Activated CD8-positive, alpha-beta T cell treated with anti-CD3 and anti-CD28 coated beads, Interleukin-2, amount 10 ng/mL, durations not matched to agents 7 days and 5 days (primary cell): ENCODE data around the gene PPRC1. TPM values are rescaled to one million over a fixed set of nuclear protein-coding genes. Genes with fewer than 3 reads are reported as not detected.
A peak's percentile ranks its signal among the peaks of the same experiment; 100 is the strongest.

Source experiments
- ATAC-seq: fragments of 150-1000 bp; cut with Tn5 transposase; one replicate; pipeline ENCODE4 v1.10.0; 2021; ENCODE audit warnings: moderate library complexity
- CTCF ChIA-PET: fragments of 350-600 bp; sonication (Branson Sonifier 250); formaldehyde crosslinking; loops from one replicate; lab custom pipeline; 2021; ENCODE audit warnings: antibody characterized with exemption; lab: Charles Lee
- POLR2A ChIA-PET: fragments of 350-600 bp; sonication (Branson Sonifier 250); formaldehyde crosslinking; loops from one replicate; lab custom pipeline; 2021; ENCODE audit warnings: antibody characterized with exemption; lab: Charles Lee
- DNase-seq: peaks from one replicate; pipeline ENCODE4 v3.0.0-alpha.2; 2020
- H3K27ac Mint-ChIP-seq: one replicate; pipeline ENCODE4 v1.8.0; 2021; ENCODE audit warnings: mild to moderate bottlenecking, mixed read lengths
- H3K27me3 Mint-ChIP-seq: one replicate; pipeline ENCODE4 v1.8.0; 2021; ENCODE audit warnings: low read depth, mixed read lengths
- H3K36me3 Mint-ChIP-seq: one replicate; pipeline ENCODE4 v1.8.0; 2021; ENCODE audit warnings: low read depth, mixed read lengths
- H3K4me1 Mint-ChIP-seq: one replicate; pipeline ENCODE4 v1.8.0; 2021; ENCODE audit warnings: low read depth, mixed read lengths
- H3K4me3 Mint-ChIP-seq: one replicate; pipeline ENCODE4 v1.8.0; 2021; ENCODE audit warnings: mild to moderate bottlenecking, mixed read lengths
- H3K9me3 Mint-ChIP-seq: one replicate; pipeline ENCODE4 v1.8.0; 2022; ENCODE audit warnings: mixed read lengths; ENCODE audit not compliant: insufficient read depth
- total RNA-seq, 2 experiments: library from RNA; stranded (reverse); gene quantifications; one replicate each; pipeline ENCODE4 v1.2.3, GENCODE V29; 2021

Gene PPRC1
- 10 to 100 TPM; 56.5 to 58.9 TPM for total RNA-seq

GRCh38 chr10:102132563-102133372 is at the start of gene PPRC1:
PPRC1 (plus strand) TSS chr10:102133040; CDS start chr10:102133069, 29 bp downstream.
- Mint-ChIP-seq H3K27ac (peak within 1 kb of the TSS; percentile 96), H3K9me3 (no peaks in the 10 kb centered on the region), H3K4me1 (peaks cover 37% of the 10 kb centered on the region), H3K36me3 (peaks cover 26% of the 10 kb centered on the region), H3K4me3 (peak within 1 kb of the TSS; percentile 97), H3K27me3 (no peaks in the 10 kb centered on the region)
- ChIA-PET POLR2A (interaction anchor here (0.6 to 1.6 kb wide), 6 partner anchors 9 to 266 kb away, joined by 3 to 9 read pairs (median 4); partner anchors contain the start of genes LDB1 and NOLC1), CTCF (interaction anchor here (0.6 to 3.0 kb wide), 12 partner anchors 11 to 317 kb away, joined by 3 to 39 read pairs (median 8); partner anchors contain the start of genes ELOVL3, LDB1 and NOLC1)
- DNase-seq, result peak; percentile 99
- peak; percentile 93 for ATAC-seq

GRCh38 chr10:102083541-102083940 is 49.3 kb upstream of the PPRC1 start:
- Mint-ChIP-seq H3K4me1 (no peaks in the 10 kb centered on the region), H3K9me3 (no peaks in the 10 kb centered on the region), H3K27me3 (no peaks in the 10 kb centered on the region), H3K27ac (no peak overlapping the region), H3K4me3 (no peak overlapping the region), H3K36me3 (no peaks in the 10 kb centered on the region)
- no peak for ATAC-seq
- DNase-seq, result no peak
- CTCF ChIA-PET, result interaction anchor here (0.8 to 1.5 kb wide), 3 partner anchors 10 to 242 kb away, joined by 3 to 18 read pairs (median 6); no protein-coding TSS in a partner anchor
- POLR2A ChIA-PET, result interaction anchor here (0.6 kb wide), 1 partner anchor 1851 kb away, joined by 3 read pairs; no protein-coding TSS in a partner anchor

- ChIA-PET POLR2A (no interaction called here), CTCF (no interaction called here)
- Mint-ChIP-seq H3K4me3 (no peak overlapping the region), H3K36me3 (no peaks in the 10 kb centered on the region), H3K9me3 (no peaks in the 10 kb centered on the region), H3K27ac (no peak overlapping the region), H3K4me1 (no peaks in the 10 kb centered on the region), H3K27me3 (no peaks in the 10 kb centered on the region)
- ATAC-seq (no peak), DNase-seq (no peak)
These were observed 47.5 kb upstream of the PPRC1 start for GRCh38 chr10:102085336-102085735.

- ChIA-PET POLR2A (no interaction called here), CTCF (no interaction called here)
- no peak overlapping the region for H3K4me3 Mint-ChIP-seq
These were observed 46.6 kb upstream of the PPRC1 start for GRCh38 chr10:102086196-102086595.

GRCh38 chr10:102090772-102091171 is 42.1 kb upstream of the PPRC1 start:
- no peak for ATAC-seq
- Mint-ChIP-seq H3K4me3 (no peak overlapping the region), H3K27me3 (no peaks in the 10 kb centered on the region), H3K27ac (no peak overlapping the region), H3K4me1 (no peaks in the 10 kb centered on the region), H3K36me3 (no peaks in the 10 kb centered on the region), H3K9me3 (no peaks in the 10 kb centered on the region)
- DNase-seq, result no peak
- ChIA-PET POLR2A (no interaction called here), CTCF (no interaction called here)

More at GRCh38 chr10:102086196-102086595, 46.6 kb upstream of the PPRC1 start:
- no peaks in the 10 kb centered on the region for H3K27me3 Mint-ChIP-seq
- DNase-seq, result no peak
- H3K36me3 Mint-ChIP-seq, result no peaks in the 10 kb centered on the region
- no peak for ATAC-seq
- no peak overlapping the region for H3K27ac Mint-ChIP-seq
- no peaks in the 10 kb centered on the region for H3K9me3 Mint-ChIP-seq
- H3K4me1 Mint-ChIP-seq, result no peaks in the 10 kb centered on the region

- H3K4me1 Mint-ChIP-seq, result no peaks in the 10 kb centered on the region
- no peak overlapping the region for H3K4me3 Mint-ChIP-seq
- ATAC-seq (no peak), DNase-seq (no peak)
- no peaks in the 10 kb centered on the region for H3K9me3 Mint-ChIP-seq
- ChIA-PET CTCF (interaction anchor here (0.9 to 3.1 kb wide), 4 partner anchors 16 to 255 kb away, joined by 3 to 7 read pairs (median 3); no protein-coding TSS in a partner anchor), POLR2A (interaction anchor here (0.6 kb wide), 1 partner anchor 16 kb away, joined by 3 read pairs; no protein-coding TSS in a partner anchor)
- H3K27ac Mint-ChIP-seq, result no peak overlapping the region
- H3K27me3 Mint-ChIP-seq, result no peaks in the 10 kb centered on the region
- H3K36me3 Mint-ChIP-seq, result peaks cover 10% of the 10 kb centered on the region
These were observed 36.4 kb upstream of the PPRC1 start for GRCh38 chr10:102096449-102096848.

- ATAC-seq (no peak), DNase-seq (no peak)
- Mint-ChIP-seq H3K4me1 (peaks cover 22% of the 10 kb centered on the region), H3K27me3 (no peaks in the 10 kb centered on the region), H3K27ac (no peak overlapping the region), H3K9me3 (no peaks in the 10 kb centered on the region), H3K4me3 (no peak overlapping the region), H3K36me3 (peaks cover 23% of the 10 kb centered on the region)
- ChIA-PET POLR2A (no interaction called here), CTCF (interaction anchor here (1.5 kb wide), 1 partner anchor 260 kb away, joined by 3 read pairs; no protein-coding TSS in a partner anchor)
These were observed 31.7 kb upstream of the PPRC1 start for GRCh38 chr10:102101152-102101551.

- Mint-ChIP-seq H3K36me3 (peaks cover 24% of the 10 kb centered on the region), H3K4me1 (peaks cover 27% of the 10 kb centered on the region), H3K27me3 (no peaks in the 10 kb centered on the region), H3K27ac (no peak overlapping the region), H3K9me3 (no peaks in the 10 kb centered on the region), H3K4me3 (no peak overlapping the region)
- ATAC-seq, result no peak
- DNase-seq, result no peak
- CTCF ChIA-PET, result interaction anchor here (0.7 to 2.5 kb wide), 3 partner anchors 10 to 261 kb away, joined by 3 to 16 read pairs (median 3); no protein-coding TSS in a partner anchor
- POLR2A ChIA-PET, result no interaction called here
These were observed 30.4 kb upstream of the PPRC1 start for GRCh38 chr10:102102421-102102820.

GRCh38 chr10:102106998-102107397 is 25.8 kb upstream of the PPRC1 start:
- H3K4me3 Mint-ChIP-seq, result no peak overlapping the region
- CTCF ChIA-PET, result no interaction called here
- H3K4me1 Mint-ChIP-seq, result peaks cover 32% of the 10 kb centered on the region
- no peaks in the 10 kb centered on the region for H3K9me3 Mint-ChIP-seq
- H3K27me3 Mint-ChIP-seq, result no peaks in the 10 kb centered on the region
- no peak overlapping the region for H3K27ac Mint-ChIP-seq
- no peak for DNase-seq
- H3K36me3 Mint-ChIP-seq, result peaks cover 51% of the 10 kb centered on the region
- ATAC-seq, result no peak
- POLR2A ChIA-PET, result no interaction called here

GRCh38 chr10:102109166-102110116 is 23.4 kb upstream of the PPRC1 start:
- POLR2A ChIA-PET, result interaction anchor here (0.6 to 0.8 kb wide), 2 partner anchors 12 to 31 kb away, joined by 3 to 5 read pairs; no protein-coding TSS in a partner anchor
- H3K27ac Mint-ChIP-seq, result peak overlapping the region; percentile 9
- no peak overlapping the region for H3K4me3 Mint-ChIP-seq
- peaks cover 55% of the 10 kb centered on the region for H3K36me3 Mint-ChIP-seq
- ATAC-seq (no peak), DNase-seq (no peak)
- CTCF ChIA-PET, result no interaction called here
- no peaks in the 10 kb centered on the region for H3K27me3 Mint-ChIP-seq
- H3K9me3 Mint-ChIP-seq, result no peaks in the 10 kb centered on the region
- H3K4me1 Mint-ChIP-seq, result peaks cover 40% of the 10 kb centered on the region

- Mint-ChIP-seq H3K4me3 (no peak overlapping the region), H3K36me3 (peaks cover 56% of the 10 kb centered on the region), H3K9me3 (no peaks in the 10 kb centered on the region), H3K4me1 (peaks cover 38% of the 10 kb centered on the region), H3K27me3 (no peaks in the 10 kb centered on the region), H3K27ac (no peak overlapping the region)
- CTCF ChIA-PET, result interaction anchor here (0.8 to 3.6 kb wide), 4 partner anchors 8 to 39 kb away, joined by 3 to 16 read pairs (median 10); no protein-coding TSS in a partner anchor
- DNase-seq (no peak), ATAC-seq (no peak)
- POLR2A ChIA-PET, result no interaction called here
These were observed 21.6 kb upstream of the PPRC1 start for GRCh38 chr10:102111276-102111675.
